Neuronal stem cell (in vitro differentiated cells): ENCODE data around the gene OR1L6.

Experiments
- DNase-seq: peaks from one replicate; pipeline ENCODE4 v3.0.0-alpha.2; 2013; ENCODE audit warnings: low spot score
- H2AFZ ChIP-seq: one replicate; pipeline ENCODE4 v1.6.1; 2013; ENCODE audit warnings: mild to moderate bottlenecking, low read length, inconsistent platforms
- H2AK5ac ChIP-seq: 2 replicates; pipeline ENCODE4 v1.6.1; 2013; ENCODE audit warnings: low read depth, mild to moderate bottlenecking, inconsistent platforms, low read length, moderate library complexity, mixed read lengths
- H2BK120ac ChIP-seq: 2 replicates; pipeline ENCODE4 v1.6.1; 2013; ENCODE audit warnings: low read depth, mild to moderate bottlenecking, inconsistent platforms, low read length, moderate library complexity, mixed read lengths
- H2BK12ac ChIP-seq: one replicate; pipeline ENCODE4 v1.6.1; 2013; ENCODE audit warnings: low read length, inconsistent platforms
- H2BK15ac ChIP-seq: 2 replicates; pipeline ENCODE4 v1.6.1; 2013; ENCODE audit warnings: mild to moderate bottlenecking, low read length, inconsistent platforms, mixed read lengths
- H2BK5ac ChIP-seq: one replicate; pipeline ENCODE4 v1.6.1; 2013; ENCODE audit warnings: inconsistent platforms, mild to moderate bottlenecking, low read length, moderate library complexity
- H3K14ac ChIP-seq: one replicate; pipeline ENCODE4 v1.6.1; 2013; ENCODE audit warnings: low read length, inconsistent platforms
- H3K18ac ChIP-seq: 2 replicates; pipeline ENCODE4 v1.6.1; 2013; ENCODE audit warnings: low read length, inconsistent platforms
- H3K23ac ChIP-seq: 2 replicates; pipeline ENCODE4 v1.6.1; 2013; ENCODE audit warnings: low read depth, mild to moderate bottlenecking, mixed read lengths, low read length, inconsistent platforms; ENCODE audit not compliant: poor library complexity
- H3K27ac ChIP-seq: replicated peaks from 3 replicates; pipeline ENCODE4 v1.5.1; 2013; ENCODE audit warnings: low read length, inconsistent platforms
- H3K27me3 ChIP-seq, 3 experiments: 2 replicates each; pipeline ENCODE4 v1.6.1; 2013; ENCODE audit warnings: low read length in 3 of 3, mild to moderate bottlenecking in 2 of 3, inconsistent platforms in 1 of 3, low read depth in 1 of 3, mixed read lengths in 1 of 3, moderate library complexity in 1 of 3; ENCODE audit not compliant: control insufficient read depth in 3 of 3, insufficient read depth in 3 of 3
- H3K36me3 ChIP-seq, 2 donors: replicated peaks in 1 of 2; 2 replicates each; pipeline ENCODE4 v1.6.1; 2013; ENCODE audit warnings: low read length in 2 of 2; ENCODE audit not compliant: control insufficient read depth in 2 of 2, insufficient read depth in 2 of 2
- H3K4ac ChIP-seq: 2 replicates; pipeline ENCODE4 v1.6.1; 2013; ENCODE audit warnings: inconsistent platforms, mild to moderate bottlenecking, low read length, moderate library complexity
- H3K4me1 ChIP-seq, 2 donors: 1 replicate in 1 of 2; 2 replicates in 1 of 2; pipeline ENCODE4 v1.6.1; 2013; ENCODE audit warnings: low read length in 2 of 2, low read depth in 1 of 2; ENCODE audit not compliant: control insufficient read depth in 2 of 2, insufficient read depth in 1 of 2
- H3K4me2 ChIP-seq: one replicate; pipeline ENCODE4 v1.6.1; 2013; ENCODE audit warnings: mild to moderate bottlenecking, low read length, inconsistent platforms; ENCODE audit not compliant: insufficient read depth, poor library complexity, severe bottlenecking
- H3K4me3 ChIP-seq, 2 donors: 2 replicates each; pipeline ENCODE4 v1.5.1; 2013; ENCODE audit warnings: low read length in 2 of 2, mild to moderate bottlenecking in 2 of 2, inconsistent platforms in 1 of 2, moderate library complexity in 1 of 2
- H3K79me1 ChIP-seq: one replicate; pipeline ENCODE4 v1.6.1; 2013; ENCODE audit warnings: low read depth, mild to moderate bottlenecking, inconsistent platforms, low read length, moderate library complexity
- H3K9ac ChIP-seq: one replicate; pipeline ENCODE4 v1.6.1; 2013; ENCODE audit warnings: mild to moderate bottlenecking, low read depth, low read length, inconsistent platforms; ENCODE audit not compliant: poor library complexity
- H3K9me3 ChIP-seq, 2 donors: replicated peaks in 1 of 2; 2 replicates each; pipeline versions ENCODE3 to v1.6.1; 2013; ENCODE audit warnings: low read length in 2 of 2, mild to moderate bottlenecking in 2 of 2, inconsistent platforms in 1 of 2, low read depth in 1 of 2, mixed read lengths in 1 of 2, moderate library complexity in 1 of 2; ENCODE audit not compliant: control insufficient read depth in 2 of 2, insufficient read depth in 1 of 2
- H4K8ac ChIP-seq: one replicate; pipeline ENCODE4 v1.6.1; 2013; ENCODE audit warnings: low read depth, mild to moderate bottlenecking, inconsistent platforms, low read length, moderate library complexity
- H4K91ac ChIP-seq: one replicate; pipeline ENCODE4 v1.6.1; 2013; ENCODE audit warnings: low read length, low read depth, mild to moderate bottlenecking, inconsistent platforms; ENCODE audit not compliant: poor library complexity
- whole genome bisulfite sequencing, 2 donors: extraction: QIAGEN DNeasy Blood & Tissue Kit; methylation state at CpG; one replicate each; pipeline ENCODE4 v1.1.7; 2013; ENCODE audit warnings: missing lambda C conversion rate in 2 of 2, mixed read lengths in 1 of 2; ENCODE audit not compliant: insufficient read length in 2 of 2, insufficient replicate concordance in 1 of 2; ENCODE audit errors: extremely low coverage in 2 of 2; 5-methylcytosine and 5-hydroxymethylcytosine counted together

The OR1L6 gene

DNA sequence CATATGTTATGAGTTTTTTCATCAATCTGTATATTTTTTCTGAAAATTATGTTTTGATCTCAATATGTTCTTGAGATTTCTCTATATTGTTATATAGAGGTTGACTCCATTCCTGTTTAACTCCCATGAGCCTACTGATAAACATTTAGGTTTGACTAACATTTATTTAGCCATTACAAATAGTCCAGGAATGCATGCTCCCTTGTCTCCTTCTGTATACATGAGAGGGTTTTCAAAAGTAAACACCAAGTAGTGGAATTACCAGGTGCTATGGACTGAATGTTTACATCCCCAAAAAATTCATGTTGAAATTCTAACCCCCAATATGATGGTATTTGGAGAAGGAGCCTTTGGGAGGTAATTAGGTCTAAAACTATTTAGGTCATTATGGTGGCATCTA lies 43.2 kb downstream of the OR1L6 start:
- H4K8ac ChIP-seq = no peak overlapping the region
- H2BK5ac ChIP-seq = no peak overlapping the region
- peaks cover 0 to 4% (median 0%) of the 10 kb centered on the region in 3 experiments for H3K27me3 ChIP-seq
- H2AK5ac ChIP-seq = no peak overlapping the region
- H3K79me1 ChIP-seq = no peaks in the 10 kb centered on the region
- H2BK15ac ChIP-seq = no peak overlapping the region
- H2AFZ ChIP-seq = no peak overlapping the region
- H3K36me3 ChIP-seq = no peaks in the 10 kb centered on the region
- no peak overlapping the region for H3K23ac ChIP-seq
- H2BK120ac ChIP-seq = no peak overlapping the region
- peaks cover 0 to 16% of the 10 kb centered on the region in 2 donors for H3K9me3 ChIP-seq
- no peak overlapping the region for H2BK12ac ChIP-seq
- no peak overlapping the region for H3K18ac ChIP-seq
- H3K27ac ChIP-seq = no peak overlapping the region
- no peak overlapping the region for H3K9ac ChIP-seq
- no peak overlapping the region for H4K91ac ChIP-seq
- no peak overlapping the region for H3K14ac ChIP-seq
- H3K4me1 ChIP-seq = no peaks in the 10 kb centered on the region
- H3K4me3 ChIP-seq = no peak overlapping the region
- no peak overlapping the region for H3K4ac ChIP-seq
- DNase-seq = no peak
- no peak overlapping the region for H3K4me2 ChIP-seq

DNA sequence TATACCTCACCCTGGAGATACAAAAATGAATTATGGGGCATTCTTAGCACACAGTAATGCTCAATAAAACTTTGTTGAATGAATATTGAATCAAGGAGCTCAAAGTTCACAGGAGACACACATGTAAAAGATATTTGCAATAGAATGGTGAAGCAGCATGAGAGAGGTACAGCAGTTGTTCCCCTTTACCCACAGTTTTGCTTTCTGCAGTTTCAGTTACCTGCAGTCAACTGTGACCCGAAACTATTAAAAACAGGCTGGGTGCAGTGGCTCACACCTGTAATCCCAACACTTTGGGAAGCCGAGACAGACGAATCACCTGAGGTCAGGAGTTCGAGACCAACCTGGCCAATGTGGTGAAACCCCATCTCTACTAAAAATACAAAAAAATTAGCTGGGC lies 44.2 kb downstream of the OR1L6 start:
- Histone ChIP-seq H3K79me1 (no peaks in the 10 kb centered on the region), H3K18ac (no peak overlapping the region), H4K91ac (no peak overlapping the region), H2BK15ac (no peak overlapping the region), H3K36me3 (no peaks in the 10 kb centered on the region), H3K4ac (no peak overlapping the region), H2AFZ (no peak overlapping the region), H4K8ac (no peak overlapping the region), H3K9me3 (peaks cover 0 to 16% of the 10 kb centered on the region in 2 donors), H3K4me3 (no peak overlapping the region), H3K14ac (no peak overlapping the region), H3K27ac (no peak overlapping the region), H3K9ac (no peak overlapping the region), H2AK5ac (no peak overlapping the region), H2BK5ac (no peak overlapping the region), H3K4me1 (no peaks in the 10 kb centered on the region), H3K23ac (no peak overlapping the region), H2BK12ac (no peak overlapping the region), H2BK120ac (no peak overlapping the region), H3K27me3 (peaks cover 0 to 8% (median 0%) of the 10 kb centered on the region in 3 experiments), H3K4me2 (no peak overlapping the region)
- no peak for DNase-seq
- no CpG with 5 or more reads among the region's 4 CpGs for WGBS, 2 donors

DNA sequence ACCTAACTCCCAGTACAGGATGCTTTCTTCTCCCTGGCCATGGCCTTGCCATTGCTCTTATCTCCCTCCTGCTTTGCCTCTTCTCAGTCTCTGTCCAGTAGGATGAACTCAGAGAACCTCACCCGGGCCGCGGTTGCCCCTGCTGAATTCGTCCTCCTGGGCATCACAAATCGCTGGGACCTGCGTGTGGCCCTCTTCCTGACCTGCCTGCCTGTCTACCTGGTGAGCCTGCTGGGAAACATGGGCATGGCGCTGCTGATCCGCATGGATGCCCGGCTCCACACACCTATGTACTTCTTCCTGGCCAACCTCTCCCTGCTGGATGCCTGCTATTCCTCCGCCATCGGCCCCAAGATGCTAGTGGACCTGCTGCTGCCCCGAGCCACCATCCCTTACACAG lies 46.7 kb downstream of the OR1L6 start, which contains the start of gene OR5C1:
TSS of gene OR5C1 (plus strand) at position 103 of the 400 bp plus-strand sequence. CDS start at position 103, 0 bp downstream.
- no CpG with 5 or more reads among the region's 12 CpGs for WGBS, 2 donors
- no peak within 1 kb of the TSS for H3K27ac ChIP-seq
- H2BK12ac ChIP-seq = no peak within 1 kb of the TSS
- H3K4me2 ChIP-seq = no peak within 1 kb of the TSS
- H3K4me3 ChIP-seq = no peak within 1 kb of the TSS
- no peak within 1 kb of the TSS for H4K91ac ChIP-seq
- H3K4me1 ChIP-seq = no peaks in the 10 kb centered on the region
- peaks cover 0 to 8% (median 0%) of the 10 kb centered on the region in 3 experiments for H3K27me3 ChIP-seq
- H4K8ac ChIP-seq = no peak within 1 kb of the TSS
- no peak for DNase-seq
- H2AK5ac ChIP-seq = no peak within 1 kb of the TSS
- H2BK120ac ChIP-seq = no peak within 1 kb of the TSS
- H2AFZ ChIP-seq = no peak within 1 kb of the TSS
- no peaks in the 10 kb centered on the region for H3K36me3 ChIP-seq
- H3K18ac ChIP-seq = peak within 1 kb of the TSS; percentile 21
- H3K4ac ChIP-seq = no peak within 1 kb of the TSS
- H3K23ac ChIP-seq = peak within 1 kb of the TSS; percentile 70
- H3K9ac ChIP-seq = peak within 1 kb of the TSS; percentile 13
- H3K9me3 ChIP-seq = peaks cover 0 to 12% of the 10 kb centered on the region in 2 donors
- H2BK15ac ChIP-seq = no peak within 1 kb of the TSS
- H2BK5ac ChIP-seq = no peak within 1 kb of the TSS
- no peaks in the 10 kb centered on the region for H3K79me1 ChIP-seq
- H3K14ac ChIP-seq = peak within 1 kb of the TSS; percentile 65

DNA sequence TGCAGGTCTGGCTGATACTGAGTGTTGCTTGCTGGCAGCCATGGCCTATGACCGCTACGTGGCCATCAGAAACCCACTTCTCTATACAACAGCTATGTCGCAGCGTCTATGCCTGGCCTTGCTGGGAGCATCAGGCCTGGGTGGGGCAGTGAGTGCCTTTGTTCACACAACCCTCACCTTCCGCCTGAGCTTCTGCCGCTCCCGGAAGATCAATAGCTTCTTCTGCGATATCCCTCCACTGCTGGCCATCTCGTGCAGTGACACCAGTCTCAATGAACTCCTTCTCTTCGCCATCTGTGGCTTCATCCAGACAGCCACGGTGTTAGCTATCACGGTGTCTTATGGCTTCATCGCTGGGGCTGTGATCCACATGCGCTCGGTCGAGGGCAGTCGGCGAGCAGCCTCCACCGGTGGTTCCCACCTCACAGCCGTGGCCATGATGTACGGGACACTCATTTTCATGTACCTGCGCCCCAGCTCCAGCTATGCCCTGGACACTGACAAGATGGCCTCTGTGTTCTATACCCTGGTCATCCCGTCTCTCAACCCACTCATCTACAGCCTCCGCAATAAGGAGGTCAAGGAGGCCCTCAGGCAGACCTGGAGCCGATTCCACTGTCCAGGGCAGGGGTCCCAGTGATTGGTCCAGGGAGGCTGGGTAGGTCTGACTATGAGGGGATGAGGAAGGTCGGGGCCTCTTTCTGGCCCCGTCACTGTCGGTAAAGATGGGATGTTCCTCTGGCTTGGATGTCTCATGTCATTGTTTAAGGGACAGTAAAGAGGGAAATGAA lies 47.3 kb downstream of the OR1L6 start:
- H2AFZ ChIP-seq = no peak overlapping the region
- peak overlapping the region; percentile 70 for H3K23ac ChIP-seq
- no peak overlapping the region for H2BK12ac ChIP-seq
- H3K4me1 ChIP-seq = no peaks in the 10 kb centered on the region
- DNase-seq = no peak
- peak overlapping the region; percentile 65 for H3K14ac ChIP-seq
- no peak overlapping the region for H3K27ac ChIP-seq
- H2BK15ac ChIP-seq = no peak overlapping the region
- H2AK5ac ChIP-seq = no peak overlapping the region
- no peak overlapping the region for H2BK5ac ChIP-seq
- H3K9ac ChIP-seq = peak overlapping the region; percentile 13
- H3K36me3 ChIP-seq = no peaks in the 10 kb centered on the region
- no CpG with 5 or more reads among the region's 28 CpGs for WGBS, 2 donors
- H4K8ac ChIP-seq = no peak overlapping the region
- H3K4me3 ChIP-seq = no peak overlapping the region
- H2BK120ac ChIP-seq = no peak overlapping the region
- H3K9me3 ChIP-seq = peaks cover 0 to 12% of the 10 kb centered on the region in 2 donors
- peaks cover 0 to 8% (median 0%) of the 10 kb centered on the region in 3 experiments for H3K27me3 ChIP-seq
- H3K18ac ChIP-seq = peak overlapping the region; percentile 21
- no peak overlapping the region for H3K4me2 ChIP-seq
- no peak overlapping the region for H3K4ac ChIP-seq
- H4K91ac ChIP-seq = no peak overlapping the region
- no peaks in the 10 kb centered on the region for H3K79me1 ChIP-seq
